ENCODE data around the gene UBAC2.

Gene UBAC2

GRCh38 chr13:99270518-99270917 is 69.9 kb downstream of the UBAC2 start:
- DNase-seq (ENCODE audit: low read depth in 2 of 2) = no peak

GRCh38 chr13:99271249-99271648 is 70.6 kb downstream of the UBAC2 start:
- no peak for DNase-seq (ENCODE audit: low read depth in 2 of 2)

- DNase-seq (ENCODE audit: low read depth in 2 of 2) = no peak
Observed at GRCh38 chr13:99272481-99272880, 71.8 kb downstream of the UBAC2 start.

- no peak for DNase-seq (ENCODE audit: low read depth in 2 of 2)
Observed at GRCh38 chr13:99273128-99273527, 72.5 kb downstream of the UBAC2 start.

- peak in 1 of 2 donors; percentile 7 for DNase-seq (ENCODE audit: low read depth in 2 of 2)
Observed at GRCh38 chr13:99275093-99275469, 74.4 kb downstream of the UBAC2 start.

GRCh38 chr13:99276706-99277105 is 76.1 kb downstream of the UBAC2 start:
- no peak for DNase-seq (ENCODE audit: low read depth in 2 of 2)

- DNase-seq (ENCODE audit: low read depth in 2 of 2) = no peak
Observed at GRCh38 chr13:99277629-99278028, 77.0 kb downstream of the UBAC2 start.

- no peak for DNase-seq (ENCODE audit: low read depth in 2 of 2)
Observed at GRCh38 chr13:99278200-99278599, 77.5 kb downstream of the UBAC2 start.

- no peak for DNase-seq (ENCODE audit: low read depth in 2 of 2)
Observed at GRCh38 chr13:99278843-99279242, 78.2 kb downstream of the UBAC2 start.

- DNase-seq (ENCODE audit: low read depth in 2 of 2) = no peak
Observed at GRCh38 chr13:99279637-99280036, 79.0 kb downstream of the UBAC2 start.

GRCh38 chr13:99280166-99280565 is 79.5 kb downstream of the UBAC2 start:
- no peak for DNase-seq (ENCODE audit: low read depth in 2 of 2)

GRCh38 chr13:99281811-99282263 is 81.2 kb downstream of the UBAC2 start:
- peak in 1 of 2 donors; percentile 39 for DNase-seq (ENCODE audit: low read depth in 2 of 2)

GRCh38 chr13:99282264-99283231 is 81.9 kb downstream of the UBAC2 start:
- no peak for DNase-seq (ENCODE audit: low read depth in 2 of 2)

GRCh38 chr13:99285432-99286182 is 85.0 kb downstream of the UBAC2 start:
- DNase-seq (ENCODE audit: low read depth in 2 of 2) = no peak

- DNase-seq (ENCODE audit: low read depth in 2 of 2) = no peak
Observed at GRCh38 chr13:99287551-99287950, 86.9 kb downstream of the UBAC2 start.

- DNase-seq (ENCODE audit: low read depth in 2 of 2) = no peak
Observed at GRCh38 chr13:99288089-99288488, 87.4 kb downstream of the UBAC2 start.

GRCh38 chr13:99289271-99289670 is 88.6 kb downstream of the UBAC2 start:
- no peak for DNase-seq (ENCODE audit: low read depth in 2 of 2)

- DNase-seq (ENCODE audit: low read depth in 2 of 2) = peak in 1 of 2 donors; percentile 45
Observed at GRCh38 chr13:99289674-99290337, 89.2 kb downstream of the UBAC2 start.

- DNase-seq (ENCODE audit: low read depth in 2 of 2) = no peak
Observed at GRCh38 chr13:99290894-99291293, 90.2 kb downstream of the UBAC2 start.

GRCh38 chr13:99293178-99293577 is 92.5 kb downstream of the UBAC2 start:
- DNase-seq (ENCODE audit: low read depth in 2 of 2) = no peak

- DNase-seq (ENCODE audit: low read depth in 2 of 2) = no peak
Observed at GRCh38 chr13:99294198-99294597, 93.5 kb downstream of the UBAC2 start.

- DNase-seq (ENCODE audit: low read depth in 2 of 2) = no peak
Observed at GRCh38 chr13:99294958-99295357, 94.3 kb downstream of the UBAC2 start.

Measured in stimulated activated CD8-positive, alpha-beta memory T cell treated with anti-CD3 and anti-CD28 coated beads, Interleukin-7, amount 100 ng/mL, for 4 hours (primary cell).